Measurements from ENCODE around the gene ERP29.
"Not testable (repeated sequence)": the region's sequence is repeated elsewhere in the genome, so short reads cannot be mapped to it uniquely, and the experiment has no call there.

ERP29 gene

GRCh38 chr12:112001576-112001975 is 11.7 kb upstream of the ERP29 start:
- peak; percentile 35 for DNase-seq (ENCODE audit: low spot score)

- DNase-seq (ENCODE audit: low spot score), result no peak
Measured at GRCh38 chr12:112004041-112004440, 9.2 kb upstream of the ERP29 start.

GRCh38 chr12:112005419-112006395 is 7.5 kb upstream of the ERP29 start:
- no peak for DNase-seq (ENCODE audit: low spot score)

- DNase-seq (ENCODE audit: low spot score), result no peak
Measured at GRCh38 chr12:112007945-112008344, 5.3 kb upstream of the ERP29 start.

GRCh38 chr12:112008918-112009317 is 4.3 kb upstream of the ERP29 start:
- no peak for DNase-seq (ENCODE audit: low spot score)

GRCh38 chr12:112009596-112009995 is 3.6 kb upstream of the ERP29 start:
- DNase-seq (ENCODE audit: low spot score), result not testable (repeated sequence)

GRCh38 chr12:112010415-112011344 is 2.5 kb upstream of the ERP29 start:
- no peak for DNase-seq (ENCODE audit: low spot score)

GRCh38 chr12:112011685-112012084 is 1.5 kb upstream of the ERP29 start:
- no peak for DNase-seq (ENCODE audit: low spot score)

- DNase-seq (ENCODE audit: low spot score), result peak; percentile 36
Measured at GRCh38 chr12:112013601-112014402, 576 bp downstream of the ERP29 start.

- no peak for DNase-seq (ENCODE audit: low spot score)
Measured at GRCh38 chr12:112015938-112016337, 2.7 kb downstream of the ERP29 start.

- no peak for DNase-seq (ENCODE audit: low spot score)
Measured at GRCh38 chr12:112017041-112017440, 3.8 kb downstream of the ERP29 start.

- DNase-seq (ENCODE audit: low spot score), result peak; percentile 31
Measured at GRCh38 chr12:112018571-112019237, 5.5 kb downstream of the ERP29 start.

- no peak for DNase-seq (ENCODE audit: low spot score)
Measured at GRCh38 chr12:112020947-112021457, 7.8 kb downstream of the ERP29 start.

GRCh38 chr12:112022241-112023016 is 9.2 kb downstream of the ERP29 start:
- DNase-seq (ENCODE audit: low spot score), result no peak

GRCh38 chr12:112023759-112024396 is 10.7 kb downstream of the ERP29 start:
- DNase-seq (ENCODE audit: low spot score), result no peak

GRCh38 chr12:112025808-112026375 is 12.7 kb downstream of the ERP29 start:
- DNase-seq (ENCODE audit: low spot score), result no peak

GRCh38 chr12:112029301-112029700 is 16.1 kb downstream of the ERP29 start:
- no peak for DNase-seq (ENCODE audit: low spot score)

GRCh38 chr12:112031472-112031871 is 18.2 kb downstream of the ERP29 start:
- DNase-seq (ENCODE audit: low spot score), result no peak

GRCh38 chr12:112032292-112032691 is 19.1 kb downstream of the ERP29 start:
- DNase-seq (ENCODE audit: low spot score), result no peak
